Breast epithelium (tissue), 4 donors: ENCODE measurements around the gene PPHLN1. TPM values are rescaled to one million over a fixed set of nuclear protein-coding genes. Genes with fewer than 3 reads are reported as not detected.

Experiments
- DNase-seq, 2 donors: peaks; one replicate each; pipeline ENCODE4 v3.0.0-alpha.2; 2019; ENCODE audit warnings: low spot score in 2 of 2
- H3K27ac ChIP-seq, 2 donors: fragments of 200-600 bp; sonication (generic) in 1 of 2; one replicate each; pipeline ENCODE4 v1.5.1; 2016 to 2019; ENCODE audit warnings: mild to moderate bottlenecking in 1 of 2
- H3K27me3 ChIP-seq, 2 donors: fragments of 200-600 bp; sonication (generic) in 1 of 2; one replicate each; pipeline versions ENCODE4 v1.5.1 to v1.6.0; 2017 to 2019; ENCODE audit warnings: control low read depth in 1 of 2, mild to moderate bottlenecking in 1 of 2
- H3K36me3 ChIP-seq: fragments of 200-600 bp; one replicate; pipeline ENCODE4 v1.5.1; 2019
- H3K4me1 ChIP-seq, 2 donors: fragments of 200-600 bp; sonication (generic); one replicate each; pipeline ENCODE4 v1.5.1; 2016 to 2019; ENCODE audit warnings: control low read depth in 1 of 2
- H3K4me3 ChIP-seq, 3 donors: fragments of 200-600 bp; sonication (generic); 1 replicate in 2 of 3; 2 replicates in 1 of 3; pipeline ENCODE4 v1.5.1; 2016 to 2019; ENCODE audit warnings: mild to moderate bottlenecking in 3 of 3, moderate library complexity in 2 of 3
- H3K9me3 ChIP-seq, 2 donors: fragments of 200-600 bp; sonication (generic) in 1 of 2; one replicate each; pipeline ENCODE4 v1.5.1; 2016 to 2019; ENCODE audit warnings: control low read depth in 1 of 2
- CTCF ChIP-seq, 3 donors: fragments of 450-650 bp; IDR thresholded peaks; one replicate each; pipeline ENCODE4 v1.5.1; 2016 to 2017; ENCODE audit warnings: antibody characterized with exemption in 3 of 3, mild to moderate bottlenecking in 3 of 3, moderate library complexity in 3 of 3
- POLR2A ChIP-seq: fragments of 450-650 bp; IDR thresholded peaks from one replicate; pipeline ENCODE4 v1.6.1; 2016; ENCODE audit warnings: antibody characterized with exemption, mild to moderate bottlenecking, moderate library complexity
- POLR2AphosphoS5 ChIP-seq, 3 donors: sonication (generic); formaldehyde crosslinking; IDR thresholded peaks; one replicate each; pipeline ENCODE4 v1.6.1; 2017; ENCODE audit warnings: antibody characterized with exemption in 3 of 3
- intact Hi-C: fragments of 100-400 bp; cut with DNase I; formaldehyde crosslinking; loops from one replicate; pipeline ENCODE4 v1.15.1; 2023; ENCODE audit warnings: low total_unique reads
- total RNA-seq, 3 donors: library from RNA; depleted of rRNA; stranded (reverse); fragments of >200 nt; gene quantifications; one replicate each; pipeline ENCODE4 v1.1.0, GENCODE V29; 2016

Gene PPHLN1
- total RNA-seq, 3 donors from 2014 or later = 52.0 to 90.6 (median 62.3) TPM

- intact Hi-C loops = no loop called here
- no peaks in the 10 kb centered on the region for H3K27me3 ChIP-seq
- no peak for TF ChIP-seq POLR2A
- TF ChIP-seq POLR2AphosphoS5 (IDR thresholded peaks at IDR 0.05) = no peak
- no peak for TF ChIP-seq CTCF (IDR thresholded peaks at IDR 0.05)
- no peak overlapping the region for H3K27ac ChIP-seq
- no peak overlapping the region for H3K4me3 ChIP-seq
- DNase-seq = no peak
- H3K9me3 ChIP-seq = no peaks in the 10 kb centered on the region
- no peaks in the 10 kb centered on the region for H3K36me3 ChIP-seq
- no peaks in the 10 kb centered on the region for H3K4me1 ChIP-seq
Measured at GRCh38 chr12:42306297-42306696, 19.7 kb upstream of the PPHLN1 start.

GRCh38 chr12:42308390-42308789, 17.6 kb upstream of the PPHLN1 start:
- H3K4me1 ChIP-seq = no peaks in the 10 kb centered on the region
- no peak for TF ChIP-seq POLR2AphosphoS5 (IDR thresholded peaks at IDR 0.05)
- TF ChIP-seq POLR2A = no peak
- no peak for TF ChIP-seq CTCF (IDR thresholded peaks at IDR 0.05)
- no peak for DNase-seq
- H3K27me3 ChIP-seq = no peaks in the 10 kb centered on the region
- H3K9me3 ChIP-seq = no peaks in the 10 kb centered on the region
- H3K27ac ChIP-seq = no peak overlapping the region
- H3K4me3 ChIP-seq = no peak overlapping the region
- H3K36me3 ChIP-seq = no peaks in the 10 kb centered on the region
- intact Hi-C loops = no loop called here

GRCh38 chr12:42309996-42310395, 16.0 kb upstream of the PPHLN1 start:
- TF ChIP-seq CTCF (IDR thresholded peaks at IDR 0.05) (no peak), POLR2A (no peak), POLR2AphosphoS5 (IDR thresholded peaks at IDR 0.05) (no peak)
- Histone ChIP-seq H3K36me3 (no peaks in the 10 kb centered on the region), H3K4me3 (no peak overlapping the region), H3K27ac (no peak overlapping the region), H3K9me3 (no peaks in the 10 kb centered on the region), H3K4me1 (no peaks in the 10 kb centered on the region), H3K27me3 (no peaks in the 10 kb centered on the region)
- intact Hi-C loops = no loop called here
- no peak for DNase-seq

- H3K27ac ChIP-seq = no peak overlapping the region
- no peak for DNase-seq
Measured at GRCh38 chr12:42315108-42315507, 10.9 kb upstream of the PPHLN1 start.

GRCh38 chr12:42320796-42321195, 5.2 kb upstream of the PPHLN1 start:
- Histone ChIP-seq H3K27me3 (no peaks in the 10 kb centered on the region), H3K9me3 (no peaks in the 10 kb centered on the region), H3K4me3 (no peak overlapping the region), H3K27ac (no peak overlapping the region), H3K36me3 (peaks cover 4% of the 10 kb centered on the region), H3K4me1 (no peaks in the 10 kb centered on the region)
- no peak for DNase-seq
- TF ChIP-seq CTCF (IDR thresholded peaks at IDR 0.05) = no peak
- intact Hi-C loops = no loop called here

More at GRCh38 chr12:42315108-42315507, 10.9 kb upstream of the PPHLN1 start:
- Histone ChIP-seq H3K4me1 (no peaks in the 10 kb centered on the region), H3K36me3 (no peaks in the 10 kb centered on the region), H3K9me3 (no peaks in the 10 kb centered on the region), H3K27me3 (no peaks in the 10 kb centered on the region), H3K4me3 (no peak overlapping the region)
- no peak for TF ChIP-seq CTCF (IDR thresholded peaks at IDR 0.05)
- no peak for TF ChIP-seq POLR2A
- TF ChIP-seq POLR2AphosphoS5 (IDR thresholded peaks at IDR 0.05) = no peak
- intact Hi-C loops = no loop called here
